ENCODE data around the gene APCDD1L. TPM values are rescaled to one million over a fixed set of nuclear protein-coding genes. Genes with fewer than 3 reads are reported as not detected.

Gene APCDD1L
- total RNA-seq, 4 donors from 2014 or later, result 0.21 to 0.30 TPM; not detected in 2

DNA sequence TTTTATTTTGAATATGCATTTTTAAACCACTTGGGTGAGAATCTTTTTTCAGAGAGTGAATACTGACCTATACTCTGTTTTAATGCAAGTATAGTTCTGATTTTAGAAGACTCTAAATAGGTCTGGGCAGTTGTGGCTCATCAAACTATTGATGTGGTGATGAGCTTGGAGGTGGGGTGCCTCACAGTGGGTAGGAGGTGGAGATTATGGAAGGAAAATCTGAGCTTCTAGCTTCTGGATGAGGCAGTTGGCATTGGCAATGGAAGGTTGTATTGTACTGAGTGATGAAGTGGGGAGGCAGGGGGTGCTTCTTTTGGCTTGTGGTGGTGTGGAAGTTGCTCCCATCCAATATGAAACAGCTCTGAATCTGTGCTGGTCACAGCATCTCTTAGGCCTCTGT lies 73.5 kb downstream of the APCDD1L start:
- TF ChIP-seq, protein P1, sequence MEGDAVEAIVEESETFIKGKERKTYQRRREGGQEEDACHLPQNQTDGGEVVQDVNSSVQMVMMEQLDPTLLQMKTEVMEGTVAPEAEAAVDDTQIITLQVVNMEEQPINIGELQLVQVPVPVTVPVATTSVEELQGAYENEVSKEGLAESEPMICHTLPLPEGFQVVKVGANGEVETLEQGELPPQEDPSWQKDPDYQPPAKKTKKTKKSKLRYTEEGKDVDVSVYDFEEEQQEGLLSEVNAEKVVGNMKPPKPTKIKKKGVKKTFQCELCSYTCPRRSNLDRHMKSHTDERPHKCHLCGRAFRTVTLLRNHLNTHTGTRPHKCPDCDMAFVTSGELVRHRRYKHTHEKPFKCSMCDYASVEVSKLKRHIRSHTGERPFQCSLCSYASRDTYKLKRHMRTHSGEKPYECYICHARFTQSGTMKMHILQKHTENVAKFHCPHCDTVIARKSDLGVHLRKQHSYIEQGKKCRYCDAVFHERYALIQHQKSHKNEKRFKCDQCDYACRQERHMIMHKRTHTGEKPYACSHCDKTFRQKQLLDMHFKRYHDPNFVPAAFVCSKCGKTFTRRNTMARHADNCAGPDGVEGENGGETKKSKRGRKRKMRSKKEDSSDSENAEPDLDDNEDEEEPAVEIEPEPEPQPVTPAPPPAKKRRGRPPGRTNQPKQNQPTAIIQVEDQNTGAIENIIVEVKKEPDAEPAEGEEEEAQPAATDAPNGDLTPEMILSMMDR (IDR thresholded peaks at IDR 0.05), result no peak
- TF ChIP-seq POLR2A (IDR thresholded peaks at IDR 0.05) (no peak), EP300 (IDR thresholded peaks at IDR 0.05) (no peak)
- no peak overlapping the region for H3K4me3 ChIP-seq
- peaks cover 0 to 36% (median 2%) of the 10 kb centered on the region in 4 donors for H3K4me1 ChIP-seq
- H3K27me3 ChIP-seq, result no peaks in the 10 kb centered on the region
- H3K36me3 ChIP-seq, result peaks cover 0 to 44% (median 0%) of the 10 kb centered on the region in 3 donors
- H3K9me3 ChIP-seq, result no peaks in the 10 kb centered on the region
- H3K27ac ChIP-seq, result no peak overlapping the region
- no peak for DNase-seq (ENCODE audit: low spot score in 2 of 2)

DNA sequence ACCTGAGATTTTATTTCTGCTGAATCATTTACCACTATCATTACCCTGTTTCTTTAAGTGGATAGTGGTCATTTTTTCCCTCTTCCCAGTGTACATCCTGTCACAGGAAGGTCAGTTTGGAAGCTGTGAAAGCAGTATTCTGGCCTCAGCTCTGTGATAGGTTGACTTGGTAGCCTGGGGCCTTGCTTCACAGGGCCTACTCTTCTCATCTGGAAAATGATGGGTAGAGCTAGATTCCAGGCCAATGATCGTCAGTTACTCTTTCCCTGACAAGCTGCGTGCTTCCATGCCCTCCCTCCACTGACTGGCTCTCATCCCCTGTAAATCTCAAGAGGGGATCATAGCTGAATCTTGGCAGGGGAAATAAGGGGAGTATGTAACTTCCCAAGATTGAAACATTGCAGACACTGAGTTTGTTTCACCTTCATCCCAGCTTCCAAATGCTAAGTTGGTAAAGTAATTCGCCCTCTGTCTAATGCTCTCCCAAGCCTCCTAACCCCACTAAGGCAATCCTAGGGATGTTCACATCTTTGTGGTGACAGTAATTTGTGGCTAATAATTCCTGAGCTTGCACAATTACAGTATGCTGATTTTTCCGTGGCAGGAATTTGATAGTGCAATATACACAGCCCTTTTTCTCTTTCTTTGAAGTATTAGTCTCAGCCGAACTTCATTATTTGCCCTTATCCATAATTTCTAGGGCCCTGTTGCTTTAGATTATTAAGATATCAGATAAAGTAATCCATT lies 75.0 kb downstream of the APCDD1L start:
- WGBS, 2 donors, result 77 to 85% methylated on average over 5 of the region's 5 CpGs
- peaks cover 0 to 32% (median 0%) of the 10 kb centered on the region in 3 donors for H3K36me3 ChIP-seq
- no peak overlapping the region for H3K27ac ChIP-seq
- peaks cover 0 to 36% (median 2%) of the 10 kb centered on the region in 4 donors for H3K4me1 ChIP-seq
- H3K4me3 ChIP-seq, result no peak overlapping the region
- no peaks in the 10 kb centered on the region for H3K9me3 ChIP-seq
- no peak for DNase-seq (ENCODE audit: low spot score in 2 of 2)
- TF ChIP-seq, protein P1 (IDR thresholded peaks at IDR 0.05), result no peak
- TF ChIP-seq EP300 (IDR thresholded peaks at IDR 0.05), result no peak
- no peak for TF ChIP-seq POLR2A (IDR thresholded peaks at IDR 0.05)
- no peaks in the 10 kb centered on the region for H3K27me3 ChIP-seq

DNA sequence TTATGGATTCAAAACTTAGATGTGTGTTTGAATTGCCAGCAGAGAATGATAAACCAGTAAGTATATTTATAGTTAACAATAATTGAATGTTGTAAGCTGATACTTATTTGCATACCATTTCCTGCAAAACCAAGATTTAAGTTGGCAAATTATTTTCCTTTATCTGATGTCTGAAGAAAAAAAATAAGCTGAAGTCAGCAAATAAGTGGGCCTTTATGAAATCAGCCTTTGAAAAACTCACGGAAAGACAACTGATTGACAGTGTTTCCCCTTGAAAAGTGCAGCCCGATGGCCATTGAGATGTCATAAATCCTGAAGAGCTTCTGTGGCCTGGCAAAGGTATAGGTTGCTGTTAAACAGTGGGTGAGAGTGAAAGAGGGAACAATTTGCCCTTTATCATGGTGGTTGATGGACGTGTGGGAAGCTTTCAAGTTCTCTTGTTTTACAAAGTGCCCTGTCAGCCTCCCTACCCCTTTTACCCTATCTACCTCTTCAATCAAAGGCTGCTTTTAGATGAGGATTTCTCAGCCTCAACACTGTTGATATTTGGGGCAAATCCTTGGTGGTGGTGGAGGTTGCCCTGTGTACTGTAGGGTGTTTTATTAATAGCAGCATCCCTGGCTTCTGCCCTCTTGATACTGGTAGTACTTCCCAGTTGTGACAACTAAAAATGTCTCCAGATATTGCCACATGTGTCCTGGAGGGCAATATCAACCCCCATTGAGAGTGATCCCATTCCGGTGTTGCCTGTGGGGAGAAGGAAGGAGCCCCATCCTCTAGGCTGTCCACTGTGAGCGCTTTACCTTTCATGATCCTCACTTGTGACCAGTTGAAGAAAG lies 76.0 kb downstream of the APCDD1L start:
- no peaks in the 10 kb centered on the region for H3K27me3 ChIP-seq
- H3K4me1 ChIP-seq, result peaks cover 0 to 31% (median 2%) of the 10 kb centered on the region in 4 donors
- peaks cover 0 to 22% (median 0%) of the 10 kb centered on the region in 3 donors for H3K36me3 ChIP-seq
- 63% methylated on average over 5 of the region's 5 CpGs for WGBS, 2 donors
- TF ChIP-seq, protein P1 (IDR thresholded peaks at IDR 0.05), result no peak
- H3K4me3 ChIP-seq, result no peak overlapping the region
- DNase-seq (ENCODE audit: low spot score in 2 of 2), result no peak
- no peak overlapping the region for H3K27ac ChIP-seq
- H3K9me3 ChIP-seq, result no peaks in the 10 kb centered on the region

DNA sequence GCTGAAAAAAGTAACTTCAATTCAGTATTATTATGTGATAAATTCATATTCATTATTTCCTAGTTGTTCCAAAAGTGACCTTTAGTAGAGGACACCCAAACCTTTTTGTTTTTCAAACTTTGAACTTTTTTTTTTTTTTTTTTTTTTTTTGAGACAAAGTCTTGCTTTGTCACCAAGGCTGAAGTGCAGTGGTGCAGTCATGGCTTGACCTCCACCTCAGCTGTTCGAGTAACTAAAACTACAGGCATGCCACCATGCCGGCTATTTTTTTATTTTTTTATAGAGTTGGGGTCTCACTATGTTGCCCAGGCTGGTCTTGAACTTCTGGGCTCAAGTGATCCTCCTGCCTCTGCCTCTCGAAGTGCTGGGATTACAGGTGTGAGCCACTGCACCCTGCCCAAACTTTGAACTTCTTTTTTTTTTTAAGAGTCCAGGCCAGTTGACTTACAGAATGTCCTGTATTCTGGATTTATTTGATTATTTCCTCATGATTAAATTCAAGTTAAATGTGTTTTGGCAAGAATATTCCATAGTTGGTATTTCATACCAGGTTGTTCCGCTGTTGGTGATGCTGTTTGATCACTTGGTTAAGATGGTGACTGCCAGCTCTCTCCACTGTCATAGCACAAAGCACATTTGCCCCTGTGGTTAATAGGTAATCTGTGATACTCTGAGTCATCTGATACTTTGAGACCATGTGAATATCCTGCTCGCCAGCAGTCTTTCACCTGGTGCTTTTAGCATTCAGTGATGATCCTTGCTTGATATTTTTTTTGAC lies 78.1 kb downstream of the APCDD1L start:
- peaks cover under 1 to 42% (median 14%) of the 10 kb centered on the region in 4 donors for H3K4me1 ChIP-seq
- no peak for DNase-seq (ENCODE audit: low spot score in 2 of 2)
- WGBS, 2 donors, result 73 to 80% methylated on average over 5 of the region's 5 CpGs
- no peak overlapping the region for H3K4me3 ChIP-seq
- no peaks in the 10 kb centered on the region for H3K9me3 ChIP-seq
- no peak for TF ChIP-seq POLR2A (IDR thresholded peaks at IDR 0.05)
- TF ChIP-seq EP300 (IDR thresholded peaks at IDR 0.05), result no peak
- TF ChIP-seq, protein P1 (IDR thresholded peaks at IDR 0.05), result no peak
- no peaks in the 10 kb centered on the region for H3K27me3 ChIP-seq
- peaks cover 0 to 14% (median 0%) of the 10 kb centered on the region in 3 donors for H3K36me3 ChIP-seq
- no peak overlapping the region for H3K27ac ChIP-seq
